Measurements from ENCODE around the gene PABPN1.

Gene PABPN1

GRCh38 chr14:23359167-23359626 is 37.9 kb downstream of the PABPN1 start:
- DNase-seq, result no peak

- no peak for DNase-seq
These were observed 38.6 kb downstream of the PABPN1 start for GRCh38 chr14:23359722-23360447.

GRCh38 chr14:23360496-23360895 is 39.2 kb downstream of the PABPN1 start:
- no peak for DNase-seq

GRCh38 chr14:23361320-23361719 is 40.1 kb downstream of the PABPN1 start:
- DNase-seq, result no peak

- no peak for DNase-seq
These were observed 40.5 kb downstream of the PABPN1 start for GRCh38 chr14:23361763-23362162.

- DNase-seq, result no peak
These were observed 40.9 kb downstream of the PABPN1 start for GRCh38 chr14:23362200-23362599.

GRCh38 chr14:23364164-23365035 is 43.1 kb downstream of the PABPN1 start:
- DNase-seq, result no peak

- no peak for DNase-seq
These were observed 43.9 kb downstream of the PABPN1 start, which contains the start of gene EFS for GRCh38 chr14:23365036-23365731. TSS of gene EFS (minus strand) at chr14:23365172. CDS start at chr14:23365025, 147 bp downstream.

- DNase-seq, result no peak
These were observed 44.6 kb downstream of the PABPN1 start for GRCh38 chr14:23365732-23366425.

- no peak for DNase-seq
These were observed 45.2 kb downstream of the PABPN1 start for GRCh38 chr14:23366426-23366921.

GRCh38 chr14:23370221-23370620 is 49.0 kb downstream of the PABPN1 start:
- DNase-seq, result no peak

- DNase-seq, result no peak
These were observed 50.6 kb downstream of the PABPN1 start for GRCh38 chr14:23371865-23372264.

GRCh38 chr14:23372509-23372908 is 51.3 kb downstream of the PABPN1 start, which contains the start of gene IL25:
TSS of gene IL25 (plus strand) at chr14:23372809.
- no peak for DNase-seq

- no peak for DNase-seq
These were observed 51.8 kb downstream of the PABPN1 start for GRCh38 chr14:23373041-23373440.

All from CD4-positive, alpha-beta T cell treated with Interferon gamma for 1 hour (primary cell).